CD4-positive, CD25-positive, alpha-beta regulatory T cell (primary cell): Measurements from ENCODE around the gene MRPL40. TPM values are rescaled to one million over a fixed set of nuclear protein-coding genes. Genes with fewer than 3 reads are reported as not detected.
A peak's percentile ranks its signal among the peaks of the same experiment; 100 is the strongest.

ENCODE experiments used
- ATAC-seq, 2 donors: fragments of 150-1000 bp; cut with Tn5 transposase; one replicate each; pipeline ENCODE4 v1.10.0; 2021; ENCODE audit warnings: low read depth in 2 of 2, moderate number of reproducible peaks in 2 of 2, moderate library complexity in 1 of 2
- DNase-seq, 3 donors: peaks; one replicate each; pipeline versions ENCODE4 v3.0.0 to v3.0.0-alpha.2; 2012 to 2022; ENCODE audit warnings: mixed read lengths in 1 of 3
- H3K27ac ChIP-seq: one replicate; pipeline ENCODE4 v1.7.0; 2013; ENCODE audit warnings: mild to moderate bottlenecking, low read length; ENCODE audit not compliant: insufficient read depth, poor library complexity, severe bottlenecking
- H3K27me3 ChIP-seq: one replicate; pipeline ENCODE4 v1.7.0; 2013; ENCODE audit warnings: low read length; ENCODE audit not compliant: control insufficient read depth, insufficient read depth
- H3K36me3 ChIP-seq: one replicate; pipeline ENCODE4 v1.7.0; 2013; ENCODE audit warnings: mild to moderate bottlenecking, low read length, moderate library complexity; ENCODE audit not compliant: control insufficient read depth, insufficient read depth
- H3K4me1 ChIP-seq: 2 replicates; pipeline ENCODE4 v1.7.0; 2013; ENCODE audit warnings: mild to moderate bottlenecking, low read length; ENCODE audit not compliant: insufficient read depth, control insufficient read depth, poor library complexity, severe bottlenecking
- H3K4me3 ChIP-seq: one replicate; pipeline ENCODE4 v1.7.0; 2013; ENCODE audit warnings: low read depth, mild to moderate bottlenecking, low read length, moderate library complexity
- H3K9me3 ChIP-seq, 2 experiments: 1 replicate in 1 of 2; 2 replicates in 1 of 2; pipeline ENCODE4 v1.7.0; 2013; ENCODE audit warnings: low read length in 2 of 2, mild to moderate bottlenecking in 1 of 2, moderate library complexity in 1 of 2; ENCODE audit not compliant: control insufficient read depth in 2 of 2
- H3K27ac Mint-ChIP-seq, 3 donors: one replicate each; pipeline ENCODE4 v1.8.0; 2020 to 2022; ENCODE audit warnings: mild to moderate bottlenecking in 3 of 3, mixed read lengths in 3 of 3, moderate library complexity in 2 of 3
- H3K27me3 Mint-ChIP-seq: one replicate; pipeline ENCODE4 v1.8.0; 2022; ENCODE audit warnings: mild to moderate bottlenecking, mixed read lengths
- H3K36me3 Mint-ChIP-seq: one replicate; pipeline ENCODE4 v1.8.0; 2020; ENCODE audit warnings: mixed read lengths
- H3K4me1 Mint-ChIP-seq, 4 donors: one replicate each; pipeline ENCODE4 v1.8.0; 2020 to 2022; ENCODE audit warnings: mixed read lengths in 4 of 4, mild to moderate bottlenecking in 1 of 4
- H3K4me3 Mint-ChIP-seq, 4 donors: one replicate each; pipeline ENCODE4 v1.8.0; 2020 to 2022; ENCODE audit warnings: mild to moderate bottlenecking in 4 of 4, mixed read lengths in 4 of 4, moderate library complexity in 3 of 4
- H3K9me3 Mint-ChIP-seq, 7 donors: one replicate each; pipeline ENCODE4 v1.8.0; 2020 to 2022; ENCODE audit warnings: mixed read lengths in 7 of 7, mild to moderate bottlenecking in 3 of 7, moderate library complexity in 2 of 7
- polyA plus RNA-seq, 4 donors: library from polyadenylated mRNA; unstranded; fragments of 300-500 nt; fragmentation: Illumina TruSeq; gene quantifications; one replicate each; pipeline ENCODE4 v1.2.3, GENCODE V29; 2021
- total RNA-seq: library from RNA; stranded (reverse); gene quantifications from one replicate; pipeline ENCODE4 v1.2.3, GENCODE V29; 2022

MRPL40 gene
- total and polyA plus RNA-seq, 5 donors from 2014 or later = 12.1 to 75.5 (median 60.5) TPM

- no peak overlapping the region for H3K4me3 Mint-ChIP-seq
- no peaks in the 10 kb centered on the region for H3K27me3 ChIP-seq
- H3K36me3 ChIP-seq = peaks cover 88% of the 10 kb centered on the region
- no peak overlapping the region for H3K4me3 ChIP-seq
- DNase-seq (no peak), ATAC-seq (no peak)
- H3K9me3 Mint-ChIP-seq = no peaks in the 10 kb centered on the region
- no peak overlapping the region for H3K27ac Mint-ChIP-seq
- H3K27me3 Mint-ChIP-seq = no peaks in the 10 kb centered on the region
- H3K9me3 ChIP-seq = no peaks in the 10 kb centered on the region
- no peaks in the 10 kb centered on the region for H3K4me1 ChIP-seq
- no peaks in the 10 kb centered on the region for H3K4me1 Mint-ChIP-seq
- no peak overlapping the region for H3K27ac ChIP-seq
- H3K36me3 Mint-ChIP-seq = peaks cover 31% of the 10 kb centered on the region
Measured at GRCh38 chr22:19394274-19395050, 37.9 kb upstream of the MRPL40 start.

- ATAC-seq (no peak), DNase-seq (no peak)
- peaks cover 35% of the 10 kb centered on the region for H3K36me3 Mint-ChIP-seq
- no peaks in the 10 kb centered on the region for H3K27me3 Mint-ChIP-seq
- no peaks in the 10 kb centered on the region for H3K9me3 ChIP-seq
- peaks cover 85% of the 10 kb centered on the region for H3K36me3 ChIP-seq
- no peak overlapping the region for H3K27ac Mint-ChIP-seq
- no peak overlapping the region for H3K4me3 Mint-ChIP-seq
- no peak overlapping the region for H3K4me3 ChIP-seq
- H3K27me3 ChIP-seq = no peaks in the 10 kb centered on the region
- H3K27ac ChIP-seq = no peak overlapping the region
- H3K4me1 Mint-ChIP-seq = no peaks in the 10 kb centered on the region
- H3K4me1 ChIP-seq = no peaks in the 10 kb centered on the region
- H3K9me3 Mint-ChIP-seq = no peaks in the 10 kb centered on the region
Measured at GRCh38 chr22:19395276-19395675, 37.1 kb upstream of the MRPL40 start.

- H3K4me1 Mint-ChIP-seq = peaks cover 0 to 7% (median 0%) of the 10 kb centered on the region in 4 donors
Measured at GRCh38 chr22:19396561-19396933, 35.8 kb upstream of the MRPL40 start.

GRCh38 chr22:19396934-19397733 is 35.2 kb upstream of the MRPL40 start:
- Histone ChIP-seq H3K4me3 (no peak overlapping the region), H3K27ac (no peak overlapping the region), H3K4me1 (no peaks in the 10 kb centered on the region), H3K9me3 (no peaks in the 10 kb centered on the region), H3K27me3 (no peaks in the 10 kb centered on the region), H3K36me3 (peaks cover 79% of the 10 kb centered on the region)
- H3K4me1 Mint-ChIP-seq = peaks cover 0 to 7% (median 0%) of the 10 kb centered on the region in 4 donors
- H3K27me3 Mint-ChIP-seq = no peaks in the 10 kb centered on the region
- peaks cover 47% of the 10 kb centered on the region for H3K36me3 Mint-ChIP-seq
- no peak overlapping the region for H3K27ac Mint-ChIP-seq
- DNase-seq (no peak), ATAC-seq (no peak)
- no peaks in the 10 kb centered on the region for H3K9me3 Mint-ChIP-seq
- no peak overlapping the region for H3K4me3 Mint-ChIP-seq

More at GRCh38 chr22:19396561-19396933, 35.8 kb upstream of the MRPL40 start:
- Histone ChIP-seq H3K4me1 (no peaks in the 10 kb centered on the region), H3K4me3 (no peak overlapping the region), H3K27ac (no peak overlapping the region), H3K36me3 (peaks cover 82% of the 10 kb centered on the region), H3K9me3 (no peaks in the 10 kb centered on the region), H3K27me3 (no peaks in the 10 kb centered on the region)
- no peak overlapping the region for H3K4me3 Mint-ChIP-seq
- H3K27me3 Mint-ChIP-seq = no peaks in the 10 kb centered on the region
- H3K36me3 Mint-ChIP-seq = peaks cover 42% of the 10 kb centered on the region
- DNase-seq (no peak), ATAC-seq (no peak)
- H3K27ac Mint-ChIP-seq = no peak overlapping the region
- H3K9me3 Mint-ChIP-seq = no peaks in the 10 kb centered on the region

GRCh38 chr22:19397734-19398104 is 34.6 kb upstream of the MRPL40 start:
- H3K27me3 Mint-ChIP-seq = no peaks in the 10 kb centered on the region
- H3K4me3 Mint-ChIP-seq = no peak overlapping the region
- H3K4me3 ChIP-seq = no peak overlapping the region
- ATAC-seq (no peak), DNase-seq (no peak)
- H3K36me3 Mint-ChIP-seq = peaks cover 47% of the 10 kb centered on the region
- peaks cover 78% of the 10 kb centered on the region for H3K36me3 ChIP-seq
- no peaks in the 10 kb centered on the region for H3K4me1 ChIP-seq
- peaks cover 0 to 7% (median 0%) of the 10 kb centered on the region in 4 donors for H3K4me1 Mint-ChIP-seq
- H3K9me3 Mint-ChIP-seq = no peaks in the 10 kb centered on the region
- H3K27ac ChIP-seq = no peak overlapping the region
- H3K9me3 ChIP-seq = no peaks in the 10 kb centered on the region
- no peak overlapping the region for H3K27ac Mint-ChIP-seq
- no peaks in the 10 kb centered on the region for H3K27me3 ChIP-seq

- H3K36me3 Mint-ChIP-seq = peaks cover 47% of the 10 kb centered on the region
- DNase-seq (peak in 1 of 3 donors; percentile 9), ATAC-seq (no peak)
- no peaks in the 10 kb centered on the region for H3K27me3 Mint-ChIP-seq
- H3K4me1 ChIP-seq = no peaks in the 10 kb centered on the region
- H3K4me3 ChIP-seq = no peak overlapping the region
- no peak overlapping the region for H3K4me3 Mint-ChIP-seq
- H3K9me3 Mint-ChIP-seq = no peaks in the 10 kb centered on the region
- H3K9me3 ChIP-seq = no peaks in the 10 kb centered on the region
- H3K27ac Mint-ChIP-seq = peak overlapping the region in 1 of 3 donors; percentile 20
- H3K4me1 Mint-ChIP-seq = peaks cover 0 to 7% (median 0%) of the 10 kb centered on the region in 4 donors
- peaks cover 77% of the 10 kb centered on the region for H3K36me3 ChIP-seq
- no peak overlapping the region for H3K27ac ChIP-seq
- H3K27me3 ChIP-seq = no peaks in the 10 kb centered on the region
Measured at GRCh38 chr22:19398206-19398605, 34.1 kb upstream of the MRPL40 start.

GRCh38 chr22:19398652-19399051 is 33.7 kb upstream of the MRPL40 start:
- Mint-ChIP-seq H3K4me3 (no peak overlapping the region), H3K36me3 (peaks cover 43% of the 10 kb centered on the region), H3K4me1 (peaks cover 0 to 7% (median 0%) of the 10 kb centered on the region in 4 donors), H3K9me3 (no peaks in the 10 kb centered on the region), H3K27ac (peak overlapping the region in 1 of 3 donors; percentile 20), H3K27me3 (no peaks in the 10 kb centered on the region)
- DNase-seq (no peak), ATAC-seq (no peak)
- Histone ChIP-seq H3K4me1 (no peaks in the 10 kb centered on the region), H3K36me3 (peaks cover 75% of the 10 kb centered on the region), H3K27me3 (no peaks in the 10 kb centered on the region), H3K9me3 (no peaks in the 10 kb centered on the region), H3K4me3 (no peak overlapping the region), H3K27ac (no peak overlapping the region)
